ENCODE data around the gene BRWD1. TPM values are rescaled to one million over a fixed set of nuclear protein-coding genes. Genes with fewer than 3 reads are reported as not detected.

The BRWD1 gene
- total and polyA plus RNA-seq, 2 of the 13 experiments (the other 11 are each of a cell fraction or from before 2014, with no cell fraction given): 13.9 to 28.0 TPM

GRCh38 chr21:39316729-39317128, 3.3 kb upstream of the BRWD1 start:
- Histone ChIP-seq H3K79me2 (ENCODE audit: insufficient read depth, low read length) (peaks cover 9% of the 10 kb centered on the region), H2AFZ (ENCODE audit: low read length) (no peak overlapping the region), H3K4me3 (replicated peaks in 1 of 3; ENCODE audit: insufficient read depth in 1 of 3, low read depth in 2 of 3, low read length in 3 of 3) (no peak overlapping the region), H3K4me2 (ENCODE audit: low read depth, low read length) (no peak overlapping the region), H3K4me1 (ENCODE audit: insufficient read depth, low read length) (peaks cover 49% of the 10 kb centered on the region), H3K36me3 (replicated peaks in 1 of 2; ENCODE audit: control insufficient read depth in 1 of 2, insufficient read depth in 2 of 2, low read length in 2 of 2) (no peaks in the 10 kb centered on the region), H3K27ac (ENCODE audit: extremely low read length, insufficient read depth, low read length) (no peak overlapping the region), H3K9ac (ENCODE audit: insufficient read depth, low read depth, low read length) (no peak overlapping the region), H3K27me3 (ENCODE audit: control insufficient read depth in 1 of 2, insufficient read depth in 2 of 2, low read length in 2 of 2) (no peaks in the 10 kb centered on the region; a peak in 1 of 5 replicates), H3K9me3 (ENCODE audit: low read length) (no peaks in the 10 kb centered on the region), H4K20me1 (ENCODE audit: insufficient read depth, low read length) (peaks cover 6% of the 10 kb centered on the region)
- no peak for FAIRE-seq
- ChIA-PET CTCF (ENCODE audit: low intra/inter-chr PET ratio, low total read pairs) (no interaction called here), POLR2A (interaction anchor here (1.0 to 5.0 kb wide), 2 partner anchors 32 to 69 kb away, joined by 5 to 38 read pairs; partner anchors contain the start of gene HMGN1)
- WGBS (ENCODE audit: low lambda C conversion rate): 92% methylated on average over 6 of the region's 6 CpGs
- intact Hi-C loops (cut with micrococcal nuclease; ENCODE audit: unreplicated experiment): no loop called here
- ATAC-seq: no peak
- BruUV-seq (replicated peaks): no TSS peak
- DNase-seq (ENCODE audit: low spot score): no peak
- TF ChIP-seq ZNF180 (CRISPR knock-in tag; IDR thresholded peaks at IDR 0.05; ENCODE audit: borderline replicate concordance, low read depth) (no peak), CBX5 (CRISPR knock-in tag; IDR thresholded peaks at IDR 0.05; ENCODE audit: borderline replicate concordance) (no peak), RELA (CRISPR knock-in tag; IDR thresholded peaks at IDR 0.05) (no peak), ZNF556 (CRISPR knock-in tag; IDR thresholded peaks at IDR 0.05; ENCODE audit: borderline replicate concordance) (no peak), ZNF136 (CRISPR knock-in tag; IDR thresholded peaks at IDR 0.05; ENCODE audit: low read depth) (no peak), ZNF513 (CRISPR knock-in tag; conservative IDR thresholded peaks at IDR 0.05) (no peak), ZNF816 (CRISPR knock-in tag; IDR thresholded peaks at IDR 0.05; ENCODE audit: borderline replicate concordance) (no peak), ZNF709 (CRISPR knock-in tag; IDR thresholded peaks at IDR 0.05) (no peak), ZNF879 (CRISPR knock-in tag; IDR thresholded peaks at IDR 0.05) (no peak)
- in situ Hi-C loops (cut with HindIII; ENCODE audit: extremely low pct_ligation_motif_present, low pct_unique_long_range_greater_than_20kb): no loop called here
